Lower lobe of right lung (tissue), 2 donors: ENCODE measurements around the gene SYNDIG1. TPM values are rescaled to one million over a fixed set of nuclear protein-coding genes. Genes with fewer than 3 reads are reported as not detected.

Source experiments
- ATAC-seq, 2 donors: fragments of 200-7000 bp; cut with Tn5 transposase; one replicate each; pipeline ENCODE4 v1.9.1; 2020 to 2022; ENCODE audit warnings: mild to moderate bottlenecking in 2 of 2, moderate library complexity in 2 of 2
- DNase-seq: peaks from one replicate; pipeline ENCODE4 v3.0.0-alpha.2; 2020
- H3K27ac ChIP-seq: fragments of 200-600 bp; one replicate; pipeline ENCODE4 v1.8.0; 2022
- H3K27me3 ChIP-seq: fragments of 200-600 bp; one replicate; pipeline ENCODE4 v1.8.0; 2022; ENCODE audit warnings: low read depth
- H3K36me3 ChIP-seq: fragments of 200-600 bp; one replicate; pipeline ENCODE4 v1.8.0; 2022; ENCODE audit warnings: mild to moderate bottlenecking
- H3K4me1 ChIP-seq: fragments of 200-600 bp; one replicate; pipeline ENCODE4 v1.8.0; 2022
- H3K4me3 ChIP-seq: fragments of 200-600 bp; one replicate; pipeline ENCODE4 v1.8.0; 2022; ENCODE audit warnings: mild to moderate bottlenecking
- H3K9me3 ChIP-seq: fragments of 200-600 bp; one replicate; pipeline ENCODE4 v1.8.0; 2022
- intact Hi-C: fragments of 100-400 bp; cut with DNase I; formaldehyde crosslinking; loops from one replicate; pipeline ENCODE4 v1.11.0; 2022
- total RNA-seq: library from RNA; stranded (reverse); fragmentation: NEBNext Ultra II Directional; extraction: Animal tissue kit (Norgen Biotek cat#: 25700); gene quantifications from one replicate; pipeline ENCODE4 v1.2.1, GENCODE V29; 2021
- TF ChIP-seq, protein P1 (sequence below): fragments of 200-600 bp; IDR thresholded peaks from one replicate; pipeline ENCODE4 v1.8.0; 2022; ENCODE audit warnings: antibody characterized with exemption, mild to moderate bottlenecking
- donor health status: DM: no; HTN: yes; CAD: no; lungs with severe emphysema.

The SYNDIG1 gene
- total RNA-seq, 1 donor from 2014 or later, result 0.15 TPM

GRCh38 chr20:24583169-24583792 lies 113.9 kb downstream of the SYNDIG1 start:
- H3K27ac ChIP-seq, result no peak overlapping the region
- no peaks in the 10 kb centered on the region for H3K9me3 ChIP-seq
- intact Hi-C loops, result no loop called here
- H3K36me3 ChIP-seq, result no peaks in the 10 kb centered on the region
- DNase-seq, result no peak
- no peaks in the 10 kb centered on the region for H3K4me1 ChIP-seq
- H3K27me3 ChIP-seq, result no peaks in the 10 kb centered on the region
- TF ChIP-seq, protein P1, sequence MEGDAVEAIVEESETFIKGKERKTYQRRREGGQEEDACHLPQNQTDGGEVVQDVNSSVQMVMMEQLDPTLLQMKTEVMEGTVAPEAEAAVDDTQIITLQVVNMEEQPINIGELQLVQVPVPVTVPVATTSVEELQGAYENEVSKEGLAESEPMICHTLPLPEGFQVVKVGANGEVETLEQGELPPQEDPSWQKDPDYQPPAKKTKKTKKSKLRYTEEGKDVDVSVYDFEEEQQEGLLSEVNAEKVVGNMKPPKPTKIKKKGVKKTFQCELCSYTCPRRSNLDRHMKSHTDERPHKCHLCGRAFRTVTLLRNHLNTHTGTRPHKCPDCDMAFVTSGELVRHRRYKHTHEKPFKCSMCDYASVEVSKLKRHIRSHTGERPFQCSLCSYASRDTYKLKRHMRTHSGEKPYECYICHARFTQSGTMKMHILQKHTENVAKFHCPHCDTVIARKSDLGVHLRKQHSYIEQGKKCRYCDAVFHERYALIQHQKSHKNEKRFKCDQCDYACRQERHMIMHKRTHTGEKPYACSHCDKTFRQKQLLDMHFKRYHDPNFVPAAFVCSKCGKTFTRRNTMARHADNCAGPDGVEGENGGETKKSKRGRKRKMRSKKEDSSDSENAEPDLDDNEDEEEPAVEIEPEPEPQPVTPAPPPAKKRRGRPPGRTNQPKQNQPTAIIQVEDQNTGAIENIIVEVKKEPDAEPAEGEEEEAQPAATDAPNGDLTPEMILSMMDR, result no peak
- no peak overlapping the region for H3K4me3 ChIP-seq
- ATAC-seq, result no peak

DNA sequence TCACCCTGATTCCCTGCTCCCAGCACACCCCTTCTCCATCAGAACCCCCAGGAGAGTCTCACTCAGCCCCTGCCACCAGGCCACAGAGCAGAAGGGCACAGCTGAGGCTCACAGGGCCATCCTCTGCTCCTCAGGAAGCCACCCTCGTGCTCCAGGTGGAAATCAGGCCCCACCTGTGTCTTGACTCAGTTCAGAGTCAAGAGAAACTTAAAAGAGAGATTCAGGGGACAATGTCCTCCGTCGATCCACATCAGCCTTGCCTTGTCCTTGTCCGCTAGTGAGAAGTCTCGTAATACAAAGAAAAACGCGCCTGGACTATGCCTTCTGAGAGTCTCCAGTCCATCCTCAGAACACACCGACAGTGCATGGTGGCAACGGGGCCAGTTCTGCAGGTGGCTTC lies 114.6 kb downstream of the SYNDIG1 start:
- DNase-seq (no peak), ATAC-seq (no peak)
- H3K27ac ChIP-seq, result no peak overlapping the region
- TF ChIP-seq, protein P1, result no peak
- no peaks in the 10 kb centered on the region for H3K4me1 ChIP-seq
- no peaks in the 10 kb centered on the region for H3K36me3 ChIP-seq
- H3K27me3 ChIP-seq, result no peaks in the 10 kb centered on the region
- no peaks in the 10 kb centered on the region for H3K9me3 ChIP-seq
- no peak overlapping the region for H3K4me3 ChIP-seq
- intact Hi-C loops, result no loop called here

- DNase-seq (no peak), ATAC-seq (no peak)
- TF ChIP-seq, protein P1, result no peak
- H3K27ac ChIP-seq, result no peak overlapping the region
- H3K4me1 ChIP-seq, result no peaks in the 10 kb centered on the region
- intact Hi-C loops, result no loop called here
- no peak overlapping the region for H3K4me3 ChIP-seq
- H3K27me3 ChIP-seq, result no peaks in the 10 kb centered on the region
- no peaks in the 10 kb centered on the region for H3K9me3 ChIP-seq
- no peaks in the 10 kb centered on the region for H3K36me3 ChIP-seq
Measured at GRCh38 chr20:24584538-24585356, 115.3 kb downstream of the SYNDIG1 start.

GRCh38 chr20:24585796-24586522 lies 116.5 kb downstream of the SYNDIG1 start:
- DNase-seq, result no peak
- no peak for ATAC-seq
- Histone ChIP-seq H3K36me3 (no peaks in the 10 kb centered on the region), H3K4me3 (no peak overlapping the region), H3K27me3 (no peaks in the 10 kb centered on the region), H3K4me1 (no peaks in the 10 kb centered on the region), H3K9me3 (no peaks in the 10 kb centered on the region), H3K27ac (no peak overlapping the region)
- intact Hi-C loops, result no loop called here
- TF ChIP-seq, protein P1, result no peak

- TF ChIP-seq, protein P1, result no peak
- Histone ChIP-seq H3K4me1 (no peaks in the 10 kb centered on the region), H3K9me3 (no peaks in the 10 kb centered on the region), H3K27ac (no peak overlapping the region), H3K36me3 (no peaks in the 10 kb centered on the region), H3K4me3 (no peak overlapping the region), H3K27me3 (no peaks in the 10 kb centered on the region)
- intact Hi-C loops, result no loop called here
- DNase-seq (no peak), ATAC-seq (no peak)
Measured at GRCh38 chr20:24586523-24586840, 117.1 kb downstream of the SYNDIG1 start.
